Aorta (tissue), 5 donors: ENCODE measurements around the gene COLEC12. TPM values are rescaled to one million over a fixed set of nuclear protein-coding genes. Genes with fewer than 3 reads are reported as not detected.

Source experiments
- ATAC-seq: fragments of 200-7000 bp; cut with Tn5 transposase; one replicate; pipeline ENCODE4 v1.9.1; 2022; ENCODE audit warnings: moderate library complexity; ENCODE audit not compliant: low FRiP score
- DNase-seq, 2 donors: peaks; one replicate each; pipeline ENCODE4 v3.0.0-alpha.2; 2020
- H3K27ac ChIP-seq, 2 donors: one replicate each; pipeline ENCODE4 v1.5.1; 2013; ENCODE audit warnings: low read length in 2 of 2, mild to moderate bottlenecking in 2 of 2, moderate library complexity in 2 of 2, control low read depth in 1 of 2, inconsistent platforms in 1 of 2, low read depth in 1 of 2
- H3K27me3 ChIP-seq, 2 donors: one replicate each; pipeline ENCODE4 v1.6.1; 2013; ENCODE audit warnings: control low read depth in 1 of 2, low read length in 1 of 2, mild to moderate bottlenecking in 1 of 2, moderate library complexity in 1 of 2; ENCODE audit not compliant: insufficient read depth in 2 of 2, control insufficient read depth in 1 of 2
- H3K36me3 ChIP-seq, 2 donors: one replicate each; pipeline ENCODE4 v1.6.1; 2013; ENCODE audit warnings: control low read depth in 1 of 2, low read length in 1 of 2, mild to moderate bottlenecking in 1 of 2; ENCODE audit not compliant: insufficient read depth in 2 of 2, control insufficient read depth in 1 of 2
- H3K4me1 ChIP-seq, 2 donors: one replicate each; pipeline ENCODE4 v1.6.1; 2013; ENCODE audit warnings: low read length in 2 of 2, control low read depth in 1 of 2, mild to moderate bottlenecking in 1 of 2, moderate library complexity in 1 of 2; ENCODE audit not compliant: insufficient read depth in 2 of 2, control insufficient read depth in 1 of 2
- H3K4me3 ChIP-seq, 2 donors: one replicate each; pipeline ENCODE4 v1.5.1; 2013; ENCODE audit warnings: low read length in 2 of 2, control low read depth in 1 of 2, mild to moderate bottlenecking in 1 of 2
- H3K9me3 ChIP-seq: one replicate; pipeline ENCODE4 v1.6.1; 2013; ENCODE audit warnings: mild to moderate bottlenecking, low read length; ENCODE audit not compliant: control insufficient read depth
- WGBS, 2 donors: extraction: QIAGEN DNeasy Blood & Tissue Kit; methylation state at CpG; one replicate each; pipeline ENCODE4 v1.1.7; 2013; 5-methylcytosine and 5-hydroxymethylcytosine counted together
- intact Hi-C, 2 donors: fragments of 100-400 bp; cut with DNase I; formaldehyde crosslinking; loops; one replicate each; pipeline versions ENCODE4 v1.14.2 to v1.15.0; 2022
- polyA plus RNA-seq, 2 donors: library from polyadenylated mRNA; stranded (reverse); fragments of 200-250 nt; gene quantifications; one replicate each; pipeline ENCODE4 v1.2.3, GENCODE V29; 2013
- total RNA-seq, 2 donors: library from RNA; stranded (reverse); fragmentation: NEBNext Ultra II Directional; extraction: Animal tissue kit (Norgen Biotek cat#: 25700); gene quantifications; one replicate each; pipeline ENCODE4 v1.2.1, GENCODE V29; 2021
- donor health status: healthy with polysubstance abuse.
- donor health status: Bipolar disorder and iron deficiency.
- donor health status: DM: no; HTN: no; CAD: no.
- donor health status: DM: no; HTN: no; CAD: no.
- donor health status: DM: yes; HTN: yes; CAD: no.

Gene COLEC12
- total and polyA plus RNA-seq, 4 donors, result 2.4 to 46.1 (median 10.7) TPM

DNA sequence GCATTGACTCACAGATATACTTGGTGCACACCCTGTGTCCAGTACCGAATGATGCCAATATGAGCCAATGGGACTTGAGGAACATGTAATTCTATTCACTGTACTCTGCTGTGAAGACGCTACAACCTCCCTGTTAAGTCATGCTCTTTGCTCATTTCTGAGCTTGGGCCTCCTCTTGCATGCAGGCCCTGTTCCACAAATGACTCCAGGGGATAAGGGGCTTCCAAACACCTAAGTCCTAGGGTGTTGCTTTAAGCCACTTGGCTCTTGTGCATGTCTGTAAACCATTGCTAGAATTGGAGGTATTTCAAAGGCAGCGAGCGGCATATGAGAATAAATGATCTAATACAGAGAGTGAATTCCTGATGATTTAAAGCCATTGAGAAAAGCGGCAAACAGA is 126.7 kb downstream of the COLEC12 start:
- Histone ChIP-seq H3K27me3 (no peaks in the 10 kb centered on the region), H3K27ac (no peak overlapping the region), H3K4me3 (no peak overlapping the region), H3K36me3 (no peaks in the 10 kb centered on the region), H3K9me3 (no peaks in the 10 kb centered on the region), H3K4me1 (peaks cover 2 to 8% of the 10 kb centered on the region in 2 donors)
- WGBS, 2 donors, result 94 to 99% methylated on average over 5 of the region's 5 CpGs
- DNase-seq (no peak), ATAC-seq (no peak)
- intact Hi-C loops, result no loop called here

DNA sequence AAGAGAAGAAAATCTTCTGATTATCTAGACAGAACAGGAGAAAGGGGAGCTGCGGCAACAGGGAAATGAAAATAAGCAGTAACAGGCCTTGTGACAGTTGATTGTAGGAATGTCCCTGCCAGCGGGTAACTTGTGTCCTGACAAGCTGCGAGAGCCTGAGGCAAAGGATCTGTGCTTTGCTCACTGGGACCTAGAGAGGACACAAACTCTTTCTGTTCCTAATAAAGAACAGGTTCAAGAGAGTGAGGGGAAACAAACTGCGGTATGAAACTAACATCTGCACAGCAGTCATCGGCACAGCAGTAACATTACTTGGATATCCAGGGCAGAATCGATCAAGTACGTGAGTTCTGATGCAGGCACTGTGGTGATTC is 128.9 kb downstream of the COLEC12 start:
- no peak for DNase-seq
- 43 to 52% methylated on average over 7 of the region's 7 CpGs for WGBS, 2 donors
- Histone ChIP-seq H3K9me3 (no peaks in the 10 kb centered on the region), H3K27ac (no peak overlapping the region), H3K36me3 (no peaks in the 10 kb centered on the region), H3K4me1 (peaks cover 0 to 4% of the 10 kb centered on the region in 2 donors), H3K4me3 (no peak overlapping the region), H3K27me3 (no peaks in the 10 kb centered on the region)
- ATAC-seq, result no peak
- intact Hi-C loops, result no loop called here

GRCh38 chr18:370751-371608 is 129.5 kb downstream of the COLEC12 start:
- no peaks in the 10 kb centered on the region for H3K27me3 ChIP-seq
- no peaks in the 10 kb centered on the region for H3K36me3 ChIP-seq
- intact Hi-C loops, result no loop called here
- ATAC-seq, result no peak
- no peak overlapping the region for H3K27ac ChIP-seq
- H3K4me1 ChIP-seq, result peaks cover 0 to 2% of the 10 kb centered on the region in 2 donors
- no peaks in the 10 kb centered on the region for H3K9me3 ChIP-seq
- DNase-seq, result no peak
- no peak overlapping the region for H3K4me3 ChIP-seq
- WGBS, 2 donors, result 26 to 39% methylated on average over 5 of the region's 5 CpGs

DNA sequence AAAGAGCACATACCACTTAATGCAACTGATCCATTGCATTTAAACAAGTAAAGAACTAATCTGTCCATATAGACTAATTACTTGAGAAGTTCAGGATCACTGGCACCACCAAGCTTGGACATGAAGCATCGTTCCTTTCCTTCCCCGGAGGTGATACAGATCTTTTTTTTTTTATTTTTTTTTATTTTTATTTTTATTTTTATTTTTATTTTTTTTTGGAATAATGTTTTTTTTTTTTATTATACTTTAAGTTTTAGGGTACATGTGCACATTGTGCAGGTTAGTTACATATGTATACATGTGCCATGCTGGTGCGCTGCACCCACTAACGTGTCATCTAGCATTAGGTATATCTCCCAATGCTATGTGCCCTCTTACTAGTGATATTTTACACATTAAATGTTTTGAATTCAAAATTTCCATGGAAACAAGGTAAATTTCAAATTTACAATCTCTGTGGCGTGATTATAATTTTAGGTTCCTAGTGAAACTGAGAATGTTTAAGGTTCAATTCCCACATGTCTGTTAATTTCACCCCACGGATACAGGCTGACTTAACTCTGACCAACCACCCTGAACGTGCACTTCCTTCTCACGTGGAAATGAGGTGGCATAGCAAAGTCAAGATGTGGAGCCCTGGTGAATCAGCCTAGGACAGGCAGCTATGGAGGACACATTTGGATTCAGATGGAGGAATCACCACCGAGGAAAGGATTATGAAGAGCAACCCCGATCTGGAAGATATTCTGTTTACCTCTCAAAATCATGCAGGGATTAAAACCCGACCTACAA is 131.1 kb downstream of the COLEC12 start:
- DNase-seq (no peak), ATAC-seq (no peak)
- Histone ChIP-seq H3K4me1 (no peaks in the 10 kb centered on the region), H3K4me3 (no peak overlapping the region), H3K36me3 (no peaks in the 10 kb centered on the region), H3K27ac (no peak overlapping the region), H3K27me3 (no peaks in the 10 kb centered on the region), H3K9me3 (no peaks in the 10 kb centered on the region)
- WGBS, 2 donors, result 86 to 88% methylated on average over 11 of the region's 11 CpGs
- intact Hi-C loops, result no loop called here

GRCh38 chr18:366466-367061 is 133.9 kb downstream of the COLEC12 start:
- H3K4me1 ChIP-seq, result no peaks in the 10 kb centered on the region
- intact Hi-C loops, result no loop called here
- H3K4me3 ChIP-seq, result no peak overlapping the region
- no peak for ATAC-seq
- DNase-seq, result no peak
- no peaks in the 10 kb centered on the region for H3K27me3 ChIP-seq
- 95 to 96% methylated on average over 9 of the region's 9 CpGs for WGBS, 2 donors
- no peak overlapping the region for H3K27ac ChIP-seq
- no peaks in the 10 kb centered on the region for H3K36me3 ChIP-seq
- no peaks in the 10 kb centered on the region for H3K9me3 ChIP-seq

DNA sequence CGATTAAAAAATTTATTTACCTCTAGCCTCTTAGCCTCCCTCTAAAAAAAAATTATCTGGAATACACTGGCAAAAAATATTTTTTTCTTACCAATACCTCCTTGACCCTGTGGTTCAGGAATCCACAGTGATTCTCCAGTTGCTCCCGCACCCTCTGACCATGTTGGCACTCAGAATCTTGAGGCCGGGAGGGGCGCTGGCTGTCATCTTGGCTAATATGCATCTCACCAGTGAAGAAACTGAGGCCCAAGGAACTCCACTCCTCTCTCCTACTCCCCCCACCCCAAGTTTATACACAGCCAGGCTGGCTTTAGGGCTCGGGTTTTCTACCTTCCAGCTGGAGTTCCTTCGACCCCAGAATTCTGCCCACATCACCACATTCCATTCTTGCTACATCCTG is 134.8 kb downstream of the COLEC12 start:
- DNase-seq, result no peak
- no peaks in the 10 kb centered on the region for H3K4me1 ChIP-seq
- 95 to 98% methylated on average over 6 of the region's 6 CpGs for WGBS, 2 donors
- H3K27ac ChIP-seq, result no peak overlapping the region
- H3K36me3 ChIP-seq, result no peaks in the 10 kb centered on the region
- no peak for ATAC-seq
- no peaks in the 10 kb centered on the region for H3K27me3 ChIP-seq
- intact Hi-C loops, result no loop called here
- no peak overlapping the region for H3K4me3 ChIP-seq
- H3K9me3 ChIP-seq, result no peaks in the 10 kb centered on the region

DNA sequence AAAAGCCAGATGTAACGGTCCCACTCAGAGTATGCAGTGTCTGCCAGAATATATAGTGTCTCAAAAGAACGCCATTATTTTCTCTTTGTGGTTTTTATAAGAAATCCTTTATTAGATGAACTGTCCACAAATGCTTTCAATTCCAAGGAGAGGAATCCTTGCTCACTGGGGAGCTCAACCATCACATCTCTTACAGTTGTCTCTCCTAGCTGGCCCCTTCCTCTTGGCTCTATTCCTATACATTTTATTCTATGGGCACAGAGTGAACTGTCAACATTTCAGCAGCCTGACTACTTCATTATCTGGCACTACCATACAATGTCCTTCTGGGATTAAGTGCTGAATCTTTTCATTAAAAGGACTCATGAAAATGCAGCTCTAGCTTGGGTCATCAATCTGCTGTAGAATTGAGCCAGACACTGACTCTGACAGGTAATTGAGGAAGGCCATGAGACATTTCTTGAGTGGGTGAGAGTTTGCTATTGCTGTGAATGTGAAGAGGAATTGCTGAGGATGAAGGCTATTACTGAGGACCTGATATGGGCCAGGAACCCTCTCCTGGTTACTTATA is 136.2 kb downstream of the COLEC12 start:
- intact Hi-C loops, result no loop called here
- Histone ChIP-seq H3K9me3 (no peaks in the 10 kb centered on the region), H3K4me1 (no peaks in the 10 kb centered on the region), H3K27me3 (no peaks in the 10 kb centered on the region), H3K27ac (no peak overlapping the region), H3K4me3 (no peak overlapping the region), H3K36me3 (no peaks in the 10 kb centered on the region)
- ATAC-seq, result no peak
- 37 to 38% methylated on average over 2 of the region's 2 CpGs for WGBS, 2 donors
- DNase-seq, result no peak

DNA sequence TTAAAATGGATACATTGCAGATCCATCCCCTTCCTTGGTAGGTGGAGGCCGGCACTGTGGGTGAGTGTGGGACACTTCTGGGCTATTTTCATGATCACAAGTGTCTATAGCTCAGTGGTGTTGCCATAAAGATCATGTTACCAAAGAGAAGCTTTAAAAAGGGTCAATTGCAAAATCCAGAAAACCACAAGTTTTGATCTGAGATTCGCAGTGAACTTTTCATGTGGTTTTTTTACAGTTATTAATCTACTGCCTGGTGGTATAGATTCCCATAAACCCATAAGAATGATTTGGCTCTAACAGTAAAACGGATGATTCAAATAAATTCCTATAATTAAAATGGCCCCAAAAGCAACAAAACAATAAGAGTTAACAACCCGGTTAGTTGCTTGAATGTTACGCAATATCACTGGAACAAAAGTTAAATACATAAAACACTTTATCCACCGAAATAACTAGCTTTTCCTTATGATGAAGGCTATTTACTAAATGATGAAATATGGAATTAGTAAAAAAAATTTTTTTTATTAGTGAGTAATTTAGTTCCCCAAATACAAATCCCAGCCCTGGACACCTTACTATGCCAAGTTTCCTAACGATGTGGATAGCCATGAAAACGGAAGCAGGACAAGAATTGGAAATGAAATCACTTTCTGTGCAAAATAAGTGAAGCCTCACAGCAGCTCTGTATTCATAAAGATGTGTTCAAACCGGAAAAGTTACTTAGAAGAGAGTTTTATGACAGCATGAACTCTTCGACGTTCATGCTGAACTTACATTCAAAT is 137.0 kb downstream of the COLEC12 start:
- WGBS, 2 donors, result 76 to 79% methylated on average over 11 of the region's 11 CpGs
- H3K27ac ChIP-seq, result no peak overlapping the region
- no peak overlapping the region for H3K4me3 ChIP-seq
- no peaks in the 10 kb centered on the region for H3K9me3 ChIP-seq
- no peaks in the 10 kb centered on the region for H3K36me3 ChIP-seq
- no peak for DNase-seq
- intact Hi-C loops, result no loop called here
- H3K27me3 ChIP-seq, result no peaks in the 10 kb centered on the region
- ATAC-seq, result no peak
- no peaks in the 10 kb centered on the region for H3K4me1 ChIP-seq
